ENCODE results near the gene PTGS1.
A peak's percentile ranks its signal among the peaks of the same experiment; 100 is the strongest.

PTGS1 gene

GRCh38 chr9:122342323-122343050 lies 28.3 kb upstream of the PTGS1 start:
- H3K36me3 ChIP-seq, result no peaks in the 10 kb centered on the region
- no peaks in the 10 kb centered on the region for H3K9me3 ChIP-seq (ENCODE audit: severe bottlenecking)
- no peak overlapping the region for H3K4me3 ChIP-seq (ENCODE audit: low read depth, low read length)
- TF ChIP-seq CTCF (IDR thresholded peaks at IDR 0.05; ENCODE audit: low read depth, low read length), result no peak
- H3K27me3 ChIP-seq (ENCODE audit: insufficient read depth, low read depth, severe bottlenecking), result no peaks in the 10 kb centered on the region
- H3K27ac ChIP-seq, result no peak overlapping the region
- no peak for DNase-seq

- no peaks in the 10 kb centered on the region for H3K36me3 ChIP-seq
- TF ChIP-seq CTCF (IDR thresholded peaks at IDR 0.05; ENCODE audit: low read depth, low read length), result no peak
- no peak overlapping the region for H3K27ac ChIP-seq
- peaks cover 14% of the 10 kb centered on the region for H3K27me3 ChIP-seq (ENCODE audit: insufficient read depth, low read depth, severe bottlenecking)
- peak; percentile 54 for DNase-seq
- peak overlapping the region; percentile 49 for H3K4me3 ChIP-seq (ENCODE audit: low read depth, low read length)
- H3K9me3 ChIP-seq (ENCODE audit: severe bottlenecking), result no peaks in the 10 kb centered on the region
These were observed 24.1 kb upstream of the PTGS1 start for GRCh38 chr9:122346478-122347347.

GRCh38 chr9:122347348-122348287 lies 23.2 kb upstream of the PTGS1 start:
- DNase-seq, result no peak

GRCh38 chr9:122348288-122348777 lies 22.5 kb upstream of the PTGS1 start:
- H3K9me3 ChIP-seq (ENCODE audit: severe bottlenecking), result peaks cover 10% of the 10 kb centered on the region
- H3K4me3 ChIP-seq (ENCODE audit: low read depth, low read length), result no peak overlapping the region
- no peak for DNase-seq
- H3K27ac ChIP-seq, result no peak overlapping the region
- no peak for TF ChIP-seq CTCF (IDR thresholded peaks at IDR 0.05; ENCODE audit: low read depth, low read length)
- peaks cover 14% of the 10 kb centered on the region for H3K27me3 ChIP-seq (ENCODE audit: insufficient read depth, low read depth, severe bottlenecking)
- H3K36me3 ChIP-seq, result no peaks in the 10 kb centered on the region

More at GRCh38 chr9:122347348-122348287, 23.2 kb upstream of the PTGS1 start:
- H3K27me3 ChIP-seq (ENCODE audit: insufficient read depth, low read depth, severe bottlenecking), result peaks cover 14% of the 10 kb centered on the region
- peak overlapping the region; percentile 49 for H3K4me3 ChIP-seq (ENCODE audit: low read depth, low read length)
- peaks cover 3% of the 10 kb centered on the region for H3K9me3 ChIP-seq (ENCODE audit: severe bottlenecking)
- no peaks in the 10 kb centered on the region for H3K36me3 ChIP-seq
- H3K27ac ChIP-seq, result no peak overlapping the region
- TF ChIP-seq CTCF (IDR thresholded peaks at IDR 0.05; ENCODE audit: low read depth, low read length), result no peak

- Histone ChIP-seq H3K4me3 (ENCODE audit: low read depth, low read length) (no peak overlapping the region), H3K9me3 (ENCODE audit: severe bottlenecking) (peaks cover 12% of the 10 kb centered on the region), H3K27me3 (ENCODE audit: insufficient read depth, low read depth, severe bottlenecking) (peaks cover 14% of the 10 kb centered on the region), H3K36me3 (no peaks in the 10 kb centered on the region), H3K27ac (no peak overlapping the region)
- TF ChIP-seq CTCF (IDR thresholded peaks at IDR 0.05; ENCODE audit: low read depth, low read length), result no peak
- DNase-seq, result no peak
These were observed 22.0 kb upstream of the PTGS1 start for GRCh38 chr9:122348791-122349190.
